Fibroblast of the aortic adventitia (primary cell): ENCODE results near the gene GPR21. TPM values are rescaled to one million over a fixed set of nuclear protein-coding genes. Genes with fewer than 3 reads are reported as not detected.

Experiments
- DNase-seq: peaks from one replicate; pipeline ENCODE4 v3.0.0-alpha.2; 2010; ENCODE audit warnings: low read depth
- H3K4me3 ChIP-seq: 2 replicates; pipeline ENCODE4 v1.5.1; 2011; ENCODE audit warnings: low read depth, mild to moderate bottlenecking, control low read depth, low read length, moderate library complexity
- CTCF ChIP-seq: IDR thresholded peaks from 2 replicates; pipeline ENCODE4 v1.5.1; 2011; ENCODE audit warnings: mild to moderate bottlenecking, low read length, control low read depth, inconsistent platforms; ENCODE audit not compliant: insufficient read depth
- total RNA-seq: library from RNA; depleted of rRNA; stranded (reverse); fragments of >200 nt; gene quantifications from 2 replicates; pipeline ENCODE4 v1.2.3, GENCODE V29; 2012; ENCODE audit warnings: low replicate concordance

Gene GPR21
- total RNA-seq, 1 donor = 1.9 TPM

GRCh38 chr9:123067136-123067535 lies 33.7 kb downstream of the GPR21 start:
- no peak for TF ChIP-seq CTCF
- DNase-seq = no peak
- H3K4me3 ChIP-seq = no peak overlapping the region

GRCh38 chr9:123069010-123069481 lies 35.6 kb downstream of the GPR21 start:
- H3K4me3 ChIP-seq = no peak overlapping the region
- DNase-seq = peak; percentile 96
- TF ChIP-seq CTCF = no peak

GRCh38 chr9:123070198-123070597 lies 36.7 kb downstream of the GPR21 start:
- no peak for DNase-seq
- TF ChIP-seq CTCF = no peak
- no peak overlapping the region for H3K4me3 ChIP-seq

- no peak for TF ChIP-seq CTCF
- H3K4me3 ChIP-seq = no peak overlapping the region
- no peak for DNase-seq
Observed at GRCh38 chr9:123072407-123072995, 39.0 kb downstream of the GPR21 start.

GRCh38 chr9:123073441-123073840 lies 40.0 kb downstream of the GPR21 start:
- TF ChIP-seq CTCF = no peak
- no peak overlapping the region for H3K4me3 ChIP-seq
- no peak for DNase-seq

- no peak overlapping the region for H3K4me3 ChIP-seq
- TF ChIP-seq CTCF = peak; percentile 17
- DNase-seq = peak; percentile 89
Observed at GRCh38 chr9:123073991-123074422, 40.5 kb downstream of the GPR21 start.

- no peak for TF ChIP-seq CTCF
- H3K4me3 ChIP-seq = no peak overlapping the region
- no peak for DNase-seq
Observed at GRCh38 chr9:123074628-123075027, 41.2 kb downstream of the GPR21 start.
